ENCODE results near the gene RASL11A.
"Not testable (repeated sequence)": the region's sequence is repeated elsewhere in the genome, so short reads cannot be mapped to it uniquely, and the experiment has no call there.

RASL11A gene, protein sequence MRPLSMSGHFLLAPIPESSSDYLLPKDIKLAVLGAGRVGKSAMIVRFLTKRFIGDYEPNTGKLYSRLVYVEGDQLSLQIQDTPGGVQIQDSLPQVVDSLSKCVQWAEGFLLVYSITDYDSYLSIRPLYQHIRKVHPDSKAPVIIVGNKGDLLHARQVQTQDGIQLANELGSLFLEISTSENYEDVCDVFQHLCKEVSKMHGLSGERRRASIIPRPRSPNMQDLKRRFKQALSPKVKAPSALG

DNA sequence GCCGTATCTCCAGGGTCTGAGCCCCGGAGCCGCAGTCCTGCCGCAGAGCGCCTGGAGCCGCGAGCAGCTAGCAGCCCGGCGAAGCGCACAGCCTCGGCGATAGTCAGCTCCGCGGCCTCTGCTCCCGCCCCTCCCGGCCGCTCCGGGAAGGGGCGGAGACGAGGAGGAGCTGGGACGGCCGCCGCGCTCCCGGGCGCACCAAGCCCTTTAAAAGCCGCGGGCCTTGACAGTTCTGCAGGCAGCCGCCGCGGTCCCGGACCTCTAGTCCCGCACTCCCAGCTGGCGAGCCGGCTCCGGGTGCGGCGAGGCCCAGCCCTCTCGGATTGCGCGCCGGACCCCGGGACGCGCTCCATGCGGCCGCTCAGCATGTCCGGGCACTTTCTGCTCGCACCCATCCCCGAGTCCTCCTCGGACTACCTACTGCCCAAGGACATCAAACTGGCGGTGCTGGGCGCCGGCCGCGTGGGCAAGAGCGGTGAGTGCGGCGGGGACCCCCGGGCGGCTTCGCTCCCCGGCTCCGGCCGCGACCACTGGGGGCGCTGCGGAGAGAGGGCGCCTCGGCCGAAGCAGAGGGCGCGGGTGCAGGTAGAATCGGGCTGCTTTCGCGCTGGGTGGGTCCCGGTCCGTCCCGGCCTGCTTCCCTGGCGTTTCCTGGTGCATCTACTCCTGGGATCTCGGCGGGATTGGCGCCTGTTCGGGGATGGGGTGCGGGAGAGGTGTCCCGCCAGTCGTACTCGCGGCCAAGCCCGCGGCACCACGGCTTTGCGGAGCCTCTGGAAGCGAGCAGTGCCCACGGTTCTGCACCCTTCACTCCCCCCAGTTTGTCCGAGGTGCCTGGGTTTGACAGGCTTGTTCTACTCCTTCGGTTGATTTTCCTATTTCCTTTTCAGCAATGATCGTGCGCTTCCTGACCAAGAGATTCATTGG lies at the start of gene RASL11A:
TSS of gene RASL11A (plus strand) at position 237 of the 927 bp plus-strand sequence. CDS start at position 352, 115 bp downstream.
- H3K4me3 Mint-ChIP-seq: peak within 1 kb of the TSS; percentile 84
- H3K27me3 Mint-ChIP-seq (ENCODE audit: low read depth): peaks cover 42% of the 10 kb centered on the region
- peaks cover 10% of the 10 kb centered on the region for H3K4me1 Mint-ChIP-seq (ENCODE audit: low read depth)
- H3K27ac Mint-ChIP-seq: peak within 1 kb of the TSS; percentile 24
- H3K36me3 Mint-ChIP-seq (ENCODE audit: low read depth): no peaks in the 10 kb centered on the region
- no peaks in the 10 kb centered on the region for H3K9me3 Mint-ChIP-seq

DNA sequence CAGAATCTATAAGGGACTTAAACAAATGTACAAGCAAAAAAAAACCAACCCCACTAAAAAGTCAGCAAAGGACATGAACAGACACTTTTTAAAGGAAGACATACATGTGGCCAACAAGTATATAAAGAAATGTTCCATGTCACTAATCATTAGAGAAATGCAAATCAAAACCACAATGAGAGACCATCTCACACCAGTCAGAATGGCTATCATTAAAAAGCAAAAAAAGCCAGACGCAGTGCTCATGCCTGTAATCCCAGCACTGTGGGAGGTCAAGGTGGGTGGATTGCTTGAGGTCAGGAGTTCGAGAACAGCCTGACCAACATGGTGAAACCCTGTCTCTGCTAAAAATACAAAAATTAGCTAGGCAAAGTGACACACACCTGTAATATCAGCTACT lies 48.5 kb upstream of the RASL11A start:
- not testable (repeated sequence) for H3K36me3 Mint-ChIP-seq (ENCODE audit: low read depth); H3K9me3 Mint-ChIP-seq; H3K4me1 Mint-ChIP-seq (ENCODE audit: low read depth); H3K27ac Mint-ChIP-seq; H3K27me3 Mint-ChIP-seq (ENCODE audit: low read depth); H3K4me3 Mint-ChIP-seq

DNA sequence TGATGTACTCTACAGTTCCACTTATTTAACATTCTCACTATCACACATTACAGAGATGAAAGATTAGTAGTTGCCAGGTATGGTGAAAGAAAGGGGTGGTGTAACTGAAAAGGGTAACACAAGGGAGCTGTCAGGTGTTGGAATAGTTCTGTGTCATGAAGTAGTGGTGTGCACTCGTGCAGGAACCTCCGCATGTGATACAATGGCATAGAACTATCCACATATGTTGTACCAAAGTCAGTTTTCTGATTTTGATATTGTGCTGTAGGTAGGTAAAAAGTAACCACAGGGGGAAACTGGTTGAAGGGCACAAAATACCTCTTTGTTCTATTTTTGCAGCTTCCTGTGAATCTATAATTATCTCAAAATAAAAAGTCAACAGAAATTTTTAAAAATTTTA lies 43.6 kb upstream of the RASL11A start:
- H3K9me3 Mint-ChIP-seq: no peaks in the 10 kb centered on the region
- peaks cover 11% of the 10 kb centered on the region for H3K27me3 Mint-ChIP-seq (ENCODE audit: low read depth)

DNA sequence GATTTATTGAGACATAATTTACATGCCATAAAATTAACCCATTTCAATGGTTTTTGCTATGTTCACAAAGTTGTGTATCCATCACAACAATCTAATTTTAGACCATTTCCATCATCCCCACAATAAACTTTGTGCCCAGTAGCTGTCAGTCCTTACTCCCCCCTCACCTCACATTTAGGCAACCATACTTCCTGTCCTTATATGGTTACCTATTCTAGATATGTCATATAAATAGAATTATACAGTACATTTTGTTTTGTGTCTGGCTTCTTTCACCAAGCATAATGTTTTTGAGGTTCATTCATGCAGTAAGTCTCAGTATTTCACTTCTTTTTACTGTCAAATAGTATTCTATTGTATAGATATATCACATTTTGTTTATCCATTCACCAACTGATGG lies 42.5 kb upstream of the RASL11A start:
- Mint-ChIP-seq H3K9me3 (no peaks in the 10 kb centered on the region), H3K27ac (no peak overlapping the region), H3K4me1 (ENCODE audit: low read depth) (no peaks in the 10 kb centered on the region), H3K36me3 (ENCODE audit: low read depth) (peaks cover 3% of the 10 kb centered on the region), H3K27me3 (ENCODE audit: low read depth) (peaks cover 9% of the 10 kb centered on the region), H3K4me3 (no peak overlapping the region)

More for the DNA sequence above, 43.6 kb upstream of the RASL11A start:
- H3K4me3 Mint-ChIP-seq: no peak overlapping the region
- H3K4me1 Mint-ChIP-seq (ENCODE audit: low read depth): no peaks in the 10 kb centered on the region
- no peak overlapping the region for H3K27ac Mint-ChIP-seq
- H3K36me3 Mint-ChIP-seq (ENCODE audit: low read depth): no peaks in the 10 kb centered on the region

DNA sequence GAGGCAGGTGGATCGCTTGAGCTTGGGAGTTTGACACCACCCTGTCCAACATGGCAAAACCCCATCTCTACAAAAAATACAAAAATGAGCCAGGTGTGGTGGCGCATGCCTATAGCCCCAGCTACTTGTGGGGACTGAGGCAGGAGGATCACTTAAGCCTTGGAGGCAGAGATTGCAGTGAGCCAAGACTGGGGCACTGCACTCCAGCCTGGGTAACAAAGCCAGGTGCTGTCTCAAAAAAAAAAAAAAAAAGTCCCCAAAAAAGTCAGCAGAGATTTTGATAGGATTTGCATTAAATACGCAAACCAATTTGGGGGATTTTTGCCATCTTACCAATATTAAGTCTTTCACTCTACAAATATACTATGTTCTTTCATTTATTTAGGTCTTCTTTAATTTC lies 41.0 kb upstream of the RASL11A start:
- Mint-ChIP-seq H3K4me1 (ENCODE audit: low read depth) (no peaks in the 10 kb centered on the region), H3K27ac (no peak overlapping the region), H3K27me3 (ENCODE audit: low read depth) (peaks cover 9% of the 10 kb centered on the region), H3K9me3 (no peaks in the 10 kb centered on the region), H3K36me3 (ENCODE audit: low read depth) (peaks cover 3% of the 10 kb centered on the region), H3K4me3 (no peak overlapping the region)

DNA sequence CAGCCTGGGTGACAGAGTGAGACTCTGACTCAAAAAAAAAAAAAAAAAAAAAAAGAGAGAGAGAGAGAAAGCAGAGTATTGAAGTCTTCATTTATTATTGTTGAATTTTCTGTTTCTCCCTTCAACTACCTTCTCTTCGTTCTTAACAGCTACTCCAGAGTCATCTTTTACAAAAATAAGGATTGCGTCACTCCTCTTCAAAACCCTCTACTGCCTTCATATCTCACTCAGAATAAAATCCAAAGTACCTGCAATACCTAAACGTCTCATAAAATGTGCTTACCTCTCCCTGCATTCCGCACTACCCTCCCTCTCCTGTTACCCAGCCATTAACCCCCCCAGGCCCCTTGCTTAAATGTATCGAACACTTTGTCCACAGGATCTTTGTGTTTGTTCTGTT lies 36.7 kb upstream of the RASL11A start:
- H3K9me3 Mint-ChIP-seq: no peaks in the 10 kb centered on the region
- no peaks in the 10 kb centered on the region for H3K4me1 Mint-ChIP-seq (ENCODE audit: low read depth)
- H3K4me3 Mint-ChIP-seq: no peak overlapping the region
- no peaks in the 10 kb centered on the region for H3K27me3 Mint-ChIP-seq (ENCODE audit: low read depth)
- peaks cover 3% of the 10 kb centered on the region for H3K36me3 Mint-ChIP-seq (ENCODE audit: low read depth)
- H3K27ac Mint-ChIP-seq: no peak overlapping the region

DNA sequence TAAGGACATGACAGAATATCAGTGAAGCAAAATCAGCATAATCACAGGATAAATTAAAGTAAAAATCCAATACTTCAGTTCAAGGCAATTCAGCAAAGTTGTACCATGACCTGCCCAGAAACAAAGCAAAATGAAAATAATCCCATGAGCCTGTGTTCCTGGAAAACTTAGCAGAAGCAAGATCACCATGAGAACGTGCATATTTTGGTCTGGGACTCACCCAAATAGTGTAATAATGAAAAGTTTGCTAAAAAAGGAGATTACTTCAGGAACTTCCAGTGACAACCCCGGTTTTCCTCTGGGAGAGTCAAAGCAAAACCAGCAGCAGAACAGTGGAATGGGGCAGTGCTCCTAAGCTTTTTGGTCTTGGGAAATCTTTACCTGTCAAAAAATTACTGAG lies 34.2 kb upstream of the RASL11A start:
- H3K27ac Mint-ChIP-seq: no peak overlapping the region
- H3K9me3 Mint-ChIP-seq: no peaks in the 10 kb centered on the region
- peaks cover 3% of the 10 kb centered on the region for H3K36me3 Mint-ChIP-seq (ENCODE audit: low read depth)
- no peak overlapping the region for H3K4me3 Mint-ChIP-seq
- H3K4me1 Mint-ChIP-seq (ENCODE audit: low read depth): no peaks in the 10 kb centered on the region
- no peaks in the 10 kb centered on the region for H3K27me3 Mint-ChIP-seq (ENCODE audit: low read depth)

DNA sequence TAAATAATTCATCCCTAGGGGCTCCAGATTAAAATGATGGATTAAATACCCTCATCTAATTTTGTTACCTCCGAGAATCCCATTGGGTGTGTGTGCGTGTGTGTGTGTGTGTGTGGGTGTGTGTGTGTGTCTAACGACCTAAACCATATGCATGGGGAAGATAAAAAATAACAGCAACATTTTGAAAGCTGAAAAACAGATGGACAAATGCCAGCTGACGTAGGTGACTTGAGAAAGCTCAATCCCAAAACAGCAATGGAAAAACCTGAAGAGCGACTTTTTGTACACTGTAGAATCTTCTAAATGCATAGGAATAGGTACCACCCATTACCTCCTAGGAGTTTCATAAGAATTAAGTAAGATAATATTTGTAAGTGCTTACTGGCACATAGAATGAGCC lies 27.9 kb upstream of the RASL11A start:
- H3K27me3 Mint-ChIP-seq (ENCODE audit: low read depth): no peaks in the 10 kb centered on the region
- H3K4me1 Mint-ChIP-seq (ENCODE audit: low read depth): no peaks in the 10 kb centered on the region
- H3K36me3 Mint-ChIP-seq (ENCODE audit: low read depth): no peaks in the 10 kb centered on the region
- no peak overlapping the region for H3K4me3 Mint-ChIP-seq
- no peaks in the 10 kb centered on the region for H3K9me3 Mint-ChIP-seq
- H3K27ac Mint-ChIP-seq: no peak overlapping the region

DNA sequence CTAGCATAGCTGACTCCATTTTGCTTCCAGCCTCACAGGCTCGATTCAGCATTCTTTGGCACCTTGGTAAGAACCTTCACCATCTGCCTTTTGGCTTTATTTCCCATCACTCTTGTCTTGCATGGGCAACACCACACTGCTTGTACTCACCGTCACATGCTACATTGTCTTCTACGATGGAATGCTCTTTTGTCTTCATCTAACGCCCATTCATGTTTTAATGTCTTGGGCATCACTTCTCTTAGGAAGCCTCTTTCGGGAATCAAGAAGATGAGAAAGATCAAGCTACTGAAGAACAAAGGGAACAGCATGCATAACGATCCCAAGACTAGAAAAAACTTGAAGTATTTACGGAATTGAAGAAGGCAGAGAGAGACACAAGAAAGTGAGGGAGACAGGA lies 25.0 kb upstream of the RASL11A start:
- Mint-ChIP-seq H3K27ac (no peak overlapping the region), H3K9me3 (no peaks in the 10 kb centered on the region), H3K4me1 (ENCODE audit: low read depth) (peaks cover 4% of the 10 kb centered on the region)

DNA sequence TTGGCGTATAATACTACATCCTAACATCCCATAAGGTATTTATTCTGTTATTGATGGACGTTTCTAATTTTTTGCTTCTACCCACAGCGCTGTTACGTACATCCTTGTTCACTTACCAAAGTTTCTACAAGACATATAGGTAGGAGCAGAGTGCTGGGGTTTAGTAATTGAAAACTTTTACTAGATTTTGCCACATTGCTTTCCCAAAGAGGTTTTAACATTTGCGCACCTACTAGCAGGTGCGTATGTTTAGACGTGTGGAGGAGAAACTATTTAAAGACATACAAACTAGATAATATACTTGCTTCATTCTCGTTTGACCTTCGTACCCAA lies 19.8 kb upstream of the RASL11A start:
- peaks cover 33% of the 10 kb centered on the region for H3K4me1 Mint-ChIP-seq (ENCODE audit: low read depth)
- H3K27ac Mint-ChIP-seq: peak overlapping the region; percentile 98
- no peaks in the 10 kb centered on the region for H3K27me3 Mint-ChIP-seq (ENCODE audit: low read depth)
- no peaks in the 10 kb centered on the region for H3K9me3 Mint-ChIP-seq
- peaks cover 24% of the 10 kb centered on the region for H3K36me3 Mint-ChIP-seq (ENCODE audit: low read depth)
- H3K4me3 Mint-ChIP-seq: peak overlapping the region; percentile 93

More for the DNA sequence above, 25.0 kb upstream of the RASL11A start:
- no peaks in the 10 kb centered on the region for H3K27me3 Mint-ChIP-seq (ENCODE audit: low read depth)
- no peaks in the 10 kb centered on the region for H3K36me3 Mint-ChIP-seq (ENCODE audit: low read depth)
- no peak overlapping the region for H3K4me3 Mint-ChIP-seq

DNA sequence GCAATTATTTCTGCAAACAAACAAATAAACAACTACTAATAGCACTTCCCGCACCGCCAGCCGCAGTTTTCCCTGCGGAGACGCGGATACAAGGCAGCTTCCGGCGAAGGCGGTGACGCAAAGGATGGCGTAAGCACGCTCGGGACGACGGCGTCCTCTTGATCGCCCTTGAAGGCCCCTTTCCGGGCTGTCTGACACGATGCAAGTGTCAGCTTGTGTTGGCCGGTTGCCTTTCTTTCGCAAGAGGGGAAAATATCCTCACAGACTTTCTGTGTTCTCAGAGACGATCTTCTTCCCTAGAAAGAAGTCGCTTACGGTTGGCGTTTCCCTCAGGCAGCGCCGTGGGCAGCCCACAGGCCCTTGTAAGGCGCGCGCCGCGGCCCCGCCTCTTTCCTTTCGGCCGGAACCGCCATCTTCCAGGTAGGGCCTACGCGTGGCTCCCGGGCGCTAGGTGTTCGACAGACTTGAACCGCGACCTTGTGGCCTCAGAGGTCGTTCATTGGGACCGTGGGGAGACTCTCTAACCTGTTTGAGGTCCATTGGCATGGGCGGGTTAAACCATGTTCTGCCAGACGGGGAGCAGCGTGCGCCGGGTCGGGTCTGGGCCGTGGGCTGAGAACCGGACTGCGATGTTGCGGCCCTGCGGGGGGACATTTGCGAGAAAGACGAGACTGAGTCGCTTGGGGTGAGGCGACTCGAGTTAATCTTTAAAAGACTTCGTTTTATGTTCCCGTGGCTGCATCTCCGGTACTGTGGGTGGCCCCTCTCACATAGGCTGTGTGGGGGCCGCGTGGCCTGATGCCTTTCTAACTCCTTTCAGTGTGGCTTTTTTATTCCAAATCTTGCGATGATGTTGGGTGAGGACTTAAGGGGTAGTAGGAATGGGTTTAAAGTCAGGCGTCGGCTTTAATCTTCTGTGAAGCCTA lies 19.2 kb upstream of the RASL11A start, which contains the start of gene RPL21:
TSS of gene RPL21 (plus strand) at position 393 of the 926 bp plus-strand sequence. CDS start 2,219 bp downstream, outside the sequence.
- Mint-ChIP-seq H3K4me1 (ENCODE audit: low read depth) (peaks cover 33% of the 10 kb centered on the region), H3K36me3 (ENCODE audit: low read depth) (peaks cover 25% of the 10 kb centered on the region), H3K27me3 (ENCODE audit: low read depth) (no peaks in the 10 kb centered on the region), H3K9me3 (no peaks in the 10 kb centered on the region), H3K4me3 (peak within 1 kb of the TSS; percentile 93), H3K27ac (peak within 1 kb of the TSS; percentile 98)

DNA sequence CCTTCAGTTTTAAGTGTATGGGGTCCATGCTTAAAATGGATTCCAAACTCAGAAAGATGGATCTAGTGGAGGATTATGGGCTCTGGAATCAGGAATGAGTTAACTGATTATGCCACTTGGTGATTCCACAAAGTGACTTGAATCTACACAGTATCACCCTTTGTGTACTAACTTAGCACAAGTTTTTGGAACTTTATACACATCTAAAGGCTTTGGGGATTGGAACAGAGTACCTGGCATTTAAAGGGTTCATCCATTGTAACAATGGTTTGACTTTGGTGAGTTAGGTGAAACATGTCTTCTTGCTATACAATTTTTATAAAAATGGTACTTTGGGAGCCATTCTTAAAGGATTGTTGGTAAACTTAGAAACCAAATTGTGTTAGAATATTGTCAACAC lies 18.2 kb upstream of the RASL11A start:
- Mint-ChIP-seq H3K4me3 (peak overlapping the region; percentile 93), H3K27ac (peak overlapping the region; percentile 98), H3K9me3 (no peaks in the 10 kb centered on the region), H3K36me3 (ENCODE audit: low read depth) (peaks cover 29% of the 10 kb centered on the region), H3K4me1 (ENCODE audit: low read depth) (peaks cover 33% of the 10 kb centered on the region), H3K27me3 (ENCODE audit: low read depth) (no peaks in the 10 kb centered on the region)

DNA sequence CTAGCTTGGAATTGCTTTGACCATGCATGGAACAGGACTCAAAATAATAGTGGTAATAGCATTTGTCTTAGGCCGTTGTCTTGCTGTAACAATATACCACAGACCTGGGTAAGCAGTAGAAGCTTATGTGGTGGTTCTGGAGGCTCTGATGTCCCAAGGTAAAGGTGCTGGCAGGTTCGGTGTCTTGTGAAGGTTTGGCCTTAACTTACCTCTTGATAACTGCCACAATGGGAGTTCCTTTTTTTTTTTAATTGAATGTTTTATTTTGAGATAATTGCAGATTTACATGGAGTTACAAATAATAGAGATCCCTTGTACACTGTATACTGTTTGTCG lies 13.4 kb upstream of the RASL11A start:
- H3K27ac Mint-ChIP-seq: no peak overlapping the region
- H3K36me3 Mint-ChIP-seq (ENCODE audit: low read depth): peaks cover 43% of the 10 kb centered on the region
- H3K27me3 Mint-ChIP-seq (ENCODE audit: low read depth): no peaks in the 10 kb centered on the region
- peaks cover 45% of the 10 kb centered on the region for H3K4me1 Mint-ChIP-seq (ENCODE audit: low read depth)
- H3K9me3 Mint-ChIP-seq: no peaks in the 10 kb centered on the region
- no peak overlapping the region for H3K4me3 Mint-ChIP-seq

DNA sequence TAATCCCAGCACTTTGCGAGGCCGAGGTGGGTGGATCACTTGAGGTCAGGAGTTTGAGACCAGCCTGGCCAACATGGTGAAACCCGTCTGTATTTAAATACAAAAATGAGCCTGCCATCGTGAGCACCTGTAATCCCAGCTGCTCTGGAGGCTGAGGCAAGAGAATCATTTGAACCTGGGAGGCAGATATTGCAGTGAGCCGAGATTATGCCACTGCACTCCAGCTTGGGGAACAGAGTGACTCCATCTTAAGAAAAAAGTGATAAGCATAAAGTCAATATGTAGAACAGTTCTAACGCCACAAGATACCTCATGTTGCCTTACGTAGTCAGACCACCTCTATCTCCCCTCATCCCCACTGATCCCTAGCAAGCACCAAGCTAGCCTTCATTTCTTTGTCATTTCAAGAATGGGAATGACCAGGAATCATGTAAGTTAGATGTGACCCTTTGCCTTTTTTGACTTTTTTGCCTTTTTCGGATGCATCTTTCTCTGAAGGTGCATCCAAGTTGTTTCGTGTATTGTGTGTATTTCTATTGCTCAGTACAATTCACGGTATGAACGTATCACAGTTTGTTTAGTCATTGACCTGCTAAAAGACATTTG lies 12.9 kb upstream of the RASL11A start:
- Mint-ChIP-seq H3K9me3 (no peaks in the 10 kb centered on the region), H3K27ac (no peak overlapping the region), H3K4me1 (ENCODE audit: low read depth) (peaks cover 41% of the 10 kb centered on the region), H3K36me3 (ENCODE audit: low read depth) (peaks cover 44% of the 10 kb centered on the region), H3K27me3 (ENCODE audit: low read depth) (no peaks in the 10 kb centered on the region), H3K4me3 (no peak overlapping the region)

Data from T-helper 1 cell treated with Interleukin-12 subunit alpha and Interleukin-12 subunit beta and Interleukin-4 antibody, amounts not matched to agents 30 μg/mL and 1 μg/mL, for 36 hours (primary cell).